NCI-H345 treated with DMSO at 0.1 percent for 48 hours (cell line): ENCODE results near the gene BANP.
"Not testable (repeated sequence)": the region's sequence is repeated elsewhere in the genome, so short reads cannot be mapped to it uniquely, and the experiment has no call there.

Experiments
- DNase-seq: peaks from one replicate; lab custom pipeline; 2025; ENCODE audit not compliant: unreplicated experiment; lab: John Stamatoyannopoulos, UW

Gene BANP

GRCh38 chr16:87965417-87965816 lies 14.2 kb downstream of the BANP start:
- no peak for DNase-seq

- DNase-seq, result no peak
Observed at GRCh38 chr16:87966064-87966645, 14.9 kb downstream of the BANP start.

- no peak for DNase-seq
Observed at GRCh38 chr16:87966685-87967185, 15.5 kb downstream of the BANP start.

- DNase-seq, result no peak
Observed at GRCh38 chr16:87968541-87968940, 17.3 kb downstream of the BANP start.

GRCh38 chr16:87970186-87970585 lies 19.0 kb downstream of the BANP start:
- no peak for DNase-seq

- DNase-seq, result no peak
Observed at GRCh38 chr16:87971933-87972332, 20.7 kb downstream of the BANP start.

GRCh38 chr16:87973717-87974116 lies 22.5 kb downstream of the BANP start:
- no peak for DNase-seq

GRCh38 chr16:87974178-87974577 lies 22.9 kb downstream of the BANP start:
- no peak for DNase-seq

GRCh38 chr16:87976665-87977064 lies 25.4 kb downstream of the BANP start:
- DNase-seq, result no peak

GRCh38 chr16:87978127-87978526 lies 26.9 kb downstream of the BANP start:
- DNase-seq, result no peak

- no peak for DNase-seq
Observed at GRCh38 chr16:87979352-87979751, 28.1 kb downstream of the BANP start.

- DNase-seq, result not testable (repeated sequence)
Observed at GRCh38 chr16:87979911-87980630, 28.8 kb downstream of the BANP start.

GRCh38 chr16:87981376-87981775 lies 30.1 kb downstream of the BANP start:
- not testable (repeated sequence) for DNase-seq

- no peak for DNase-seq
Observed at GRCh38 chr16:87982581-87983041, 31.4 kb downstream of the BANP start.

- not testable (repeated sequence) for DNase-seq
Observed at GRCh38 chr16:87983072-87983736, 32.0 kb downstream of the BANP start.

GRCh38 chr16:87983737-87984097 lies 32.5 kb downstream of the BANP start:
- not testable (repeated sequence) for DNase-seq

- not testable (repeated sequence) for DNase-seq
Observed at GRCh38 chr16:87984180-87984579, 32.9 kb downstream of the BANP start.

- no peak for DNase-seq
Observed at GRCh38 chr16:87984632-87985267, 33.5 kb downstream of the BANP start.

- not testable (repeated sequence) for DNase-seq
Observed at GRCh38 chr16:87985493-87985892, 34.3 kb downstream of the BANP start.

- DNase-seq, result not testable (repeated sequence)
Observed at GRCh38 chr16:87986361-87986849, 35.2 kb downstream of the BANP start.

GRCh38 chr16:87988596-87988995 lies 37.4 kb downstream of the BANP start:
- not testable (repeated sequence) for DNase-seq
